Heart left ventricle (tissue), 13 donors: Measurements from ENCODE around the gene PATJ.

ENCODE experiments used
- POLR2A ChIP-seq, 2 donors: fragments of 450-650 bp; IDR thresholded peaks; one replicate each; pipeline ENCODE4 v1.6.1; 2017; ENCODE audit warnings: antibody characterized with exemption in 2 of 2, mild to moderate bottlenecking in 2 of 2, moderate library complexity in 2 of 2
- TF ChIP-seq, protein P1 (sequence below), 12 donors: fragments of 200-600 bp; sonication (generic) in 4 of 12; IDR thresholded peaks; one replicate each; pipeline versions ENCODE4 v1.5.0 to v1.8.0; 2018 to 2022; ENCODE audit warnings: antibody characterized with exemption in 12 of 12, mild to moderate bottlenecking in 5 of 12
- donor health status: ischemic (EF 13 %, LVEDD 7.1; RV severe dilation, severe dysfunction).
- donor health status: DM: no; HTN: yes; CAD: no.
- donor health status: DM: no; HTN: no; CAD: no.
- donor health status: ischemic (EF 25% LVEDD 6.9; RV normal size, moderate dysfunction).
- donor health status: ischemic (EF 25% LVEDD 5.7; RV mildly dilated, moderate dysfunction).
- donor health status: ischemic (EF 35%, LVEDD 5.7; RV mildly dilated, moderate dysfunction).
- donor health status: nonischemic (EF 11% LVEDD 7.7; RV severe dilation, severe dysfunction).
- donor health status: DM: yes; HTN: yes; CAD: no.
- donor health status: PGD.
- donor health status: ischemic (EF 29% LVEDD 5.4; RV normal size, mild dysfunction).
- donor health status: nonischemic (EF 23%, LVEDD 6.1; RV moderate dilation, normal function).

DNA sequence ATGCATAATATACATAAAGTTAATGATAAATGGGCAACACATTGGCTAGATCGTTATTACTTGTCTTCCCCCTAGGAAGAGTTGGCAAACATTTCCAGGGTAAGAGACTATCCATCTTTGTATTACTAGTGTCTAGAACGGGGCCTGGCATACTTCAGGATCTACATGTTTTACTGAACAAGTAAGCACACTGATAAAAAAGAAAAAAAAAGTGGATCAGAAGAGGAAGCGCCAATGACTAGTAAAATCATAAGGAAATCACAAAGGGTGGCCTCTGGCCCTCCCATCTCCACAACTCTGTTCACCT is 17.8 kb upstream of the PATJ start:
- TF ChIP-seq, protein P1, sequence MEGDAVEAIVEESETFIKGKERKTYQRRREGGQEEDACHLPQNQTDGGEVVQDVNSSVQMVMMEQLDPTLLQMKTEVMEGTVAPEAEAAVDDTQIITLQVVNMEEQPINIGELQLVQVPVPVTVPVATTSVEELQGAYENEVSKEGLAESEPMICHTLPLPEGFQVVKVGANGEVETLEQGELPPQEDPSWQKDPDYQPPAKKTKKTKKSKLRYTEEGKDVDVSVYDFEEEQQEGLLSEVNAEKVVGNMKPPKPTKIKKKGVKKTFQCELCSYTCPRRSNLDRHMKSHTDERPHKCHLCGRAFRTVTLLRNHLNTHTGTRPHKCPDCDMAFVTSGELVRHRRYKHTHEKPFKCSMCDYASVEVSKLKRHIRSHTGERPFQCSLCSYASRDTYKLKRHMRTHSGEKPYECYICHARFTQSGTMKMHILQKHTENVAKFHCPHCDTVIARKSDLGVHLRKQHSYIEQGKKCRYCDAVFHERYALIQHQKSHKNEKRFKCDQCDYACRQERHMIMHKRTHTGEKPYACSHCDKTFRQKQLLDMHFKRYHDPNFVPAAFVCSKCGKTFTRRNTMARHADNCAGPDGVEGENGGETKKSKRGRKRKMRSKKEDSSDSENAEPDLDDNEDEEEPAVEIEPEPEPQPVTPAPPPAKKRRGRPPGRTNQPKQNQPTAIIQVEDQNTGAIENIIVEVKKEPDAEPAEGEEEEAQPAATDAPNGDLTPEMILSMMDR (IDR thresholded peaks at IDR 0.05): no peak
- no peak for TF ChIP-seq POLR2A (IDR thresholded peaks at IDR 0.05)
